Measurements from ENCODE around the gene TMEM92.

- TF ChIP-seq POLR2A (IDR thresholded peaks at IDR 0.05): no peak
- TF ChIP-seq CTCF (IDR thresholded peaks at IDR 0.05): no peak
- no peak for TF ChIP-seq POLR2AphosphoS5 (IDR thresholded peaks at IDR 0.05)
- no peak for TF ChIP-seq EP300 (IDR thresholded peaks at IDR 0.05)
These were observed 34.4 kb downstream of the TMEM92 start for GRCh38 chr17:50308666-50309065.
